GM23248 (cell line): ENCODE data around the gene SLC4A4.

Experiments used
- EZH2 ChIP-seq: fragments of 200-600 bp; sonication (generic); IDR thresholded peaks from 2 replicates; pipeline ENCODE4 v1.6.1; 2018; ENCODE audit warnings: antibody characterized with exemption, mild to moderate bottlenecking; ENCODE audit not compliant: insufficient read depth, poor library complexity, severe bottlenecking
- EZH2phosphoT487 ChIP-seq: fragments of 200-600 bp; sonication (generic); IDR thresholded peaks from 2 replicates; pipeline ENCODE4 v1.6.1; 2018; ENCODE audit warnings: antibody characterized with exemption, moderate library complexity, mild to moderate bottlenecking, low read depth; ENCODE audit not compliant: insufficient read depth

- TF ChIP-seq EZH2 (no peak), EZH2phosphoT487 (no peak)
Measured at GRCh38 chr4:71553605-71554004, 214.8 kb downstream of the SLC4A4 start.
